GDM1 (cell line): Measurements from ENCODE around the gene CFAP58.

Source experiments
- DNase-seq: peaks from one replicate; lab custom pipeline; 2025; lab: John Stamatoyannopoulos, UW

The CFAP58 gene

GRCh38 chr10:104323085-104323484 is 30.5 kb upstream of the CFAP58 start:
- DNase-seq, result no peak

GRCh38 chr10:104323760-104324201 is 29.9 kb upstream of the CFAP58 start:
- no peak for DNase-seq

- DNase-seq, result no peak
These were observed 29.4 kb upstream of the CFAP58 start for GRCh38 chr10:104324221-104324686.

GRCh38 chr10:104324931-104325330 is 28.7 kb upstream of the CFAP58 start:
- no peak for DNase-seq

GRCh38 chr10:104325436-104326435 is 27.9 kb upstream of the CFAP58 start:
- peak; percentile 19 for DNase-seq

- DNase-seq, result no peak
These were observed 26.5 kb upstream of the CFAP58 start for GRCh38 chr10:104326991-104327610.

- no peak for DNase-seq
These were observed 25.6 kb upstream of the CFAP58 start for GRCh38 chr10:104327745-104328645.

GRCh38 chr10:104328646-104328895 is 25.1 kb upstream of the CFAP58 start:
- DNase-seq, result no peak

GRCh38 chr10:104328896-104329710 is 24.5 kb upstream of the CFAP58 start:
- DNase-seq, result peak; percentile 49

GRCh38 chr10:104329735-104330134 is 23.9 kb upstream of the CFAP58 start:
- DNase-seq, result no peak

- no peak for DNase-seq
These were observed 23.2 kb upstream of the CFAP58 start for GRCh38 chr10:104330168-104331110.

GRCh38 chr10:104331208-104331838 is 22.3 kb upstream of the CFAP58 start:
- DNase-seq, result no peak

- no peak for DNase-seq
These were observed 21.2 kb upstream of the CFAP58 start for GRCh38 chr10:104332243-104333031.

GRCh38 chr10:104333032-104333727 is 20.5 kb upstream of the CFAP58 start:
- no peak for DNase-seq

GRCh38 chr10:104333728-104334373 is 19.8 kb upstream of the CFAP58 start:
- no peak for DNase-seq

GRCh38 chr10:104334561-104334960 is 19.1 kb upstream of the CFAP58 start:
- no peak for DNase-seq

- no peak for DNase-seq
These were observed 18.5 kb upstream of the CFAP58 start for GRCh38 chr10:104334965-104335650.
